Measurements from ENCODE around the gene ASIP. TPM values are rescaled to one million over a fixed set of nuclear protein-coding genes. Genes with fewer than 3 reads are reported as not detected.

Gene ASIP
- total and polyA plus RNA-seq, 2 of the 13 experiments (the other 11 are each of a cell fraction or from before 2014, with no cell fraction given), result not detected

DNA sequence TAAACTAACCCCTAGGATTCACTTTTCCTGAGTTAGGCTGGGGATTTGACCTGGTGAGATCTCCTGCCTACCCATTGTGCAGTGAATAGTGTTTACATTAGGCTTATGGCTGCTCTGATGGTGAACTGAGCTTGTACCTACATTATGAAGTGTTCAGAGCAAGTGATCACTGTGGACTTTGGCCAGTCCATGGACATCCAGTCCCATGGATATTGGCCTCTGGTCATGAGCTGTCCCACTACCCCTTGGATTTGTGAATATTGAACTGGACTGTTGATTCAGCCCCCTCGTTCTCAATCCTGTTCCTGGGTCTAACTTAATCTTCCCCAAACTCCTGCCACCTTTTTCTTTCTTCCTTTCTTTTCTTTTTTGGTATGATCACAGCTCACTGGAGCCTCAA is 13.8 kb downstream of the ASIP start (continued):
- TF ChIP-seq MED13 (CRISPR knock-in tag; IDR thresholded peaks at IDR 0.05) (no peak), JUN (CRISPR knock-in tag; IDR thresholded peaks at IDR 0.05) (no peak), MAFG (CRISPR knock-in tag; IDR thresholded peaks at IDR 0.05) (no peak), ELF4 (CRISPR knock-in tag; IDR thresholded peaks at IDR 0.05; ENCODE audit: borderline replicate concordance) (no peak), ZNF510 (CRISPR knock-in tag; IDR thresholded peaks at IDR 0.05; ENCODE audit: low read depth) (no peak), SATB2 (CRISPR knock-in tag; IDR thresholded peaks at IDR 0.05) (no peak), MAF1 (CRISPR knock-in tag; IDR thresholded peaks at IDR 0.05; ENCODE audit: borderline replicate concordance) (no peak), RCOR2 (CRISPR knock-in tag; IDR thresholded peaks at IDR 0.05) (no peak), ZNF430 (CRISPR knock-in tag; IDR thresholded peaks at IDR 0.05) (no peak; the same call in 1 of the 2 replicates), ZBTB1 (CRISPR knock-in tag; IDR thresholded peaks at IDR 0.05; ENCODE audit: borderline replicate concordance) (no peak), GTF2F1 (IDR thresholded peaks at IDR 0.05; ENCODE audit: low read length) (no peak), ZNF7 (CRISPR knock-in tag; IDR thresholded peaks at IDR 0.05) (no peak), THAP11 (CRISPR knock-in tag; IDR thresholded peaks at IDR 0.05) (no peak; the same call in 1 of the 2 replicates), KLF12 (CRISPR knock-in tag; IDR thresholded peaks at IDR 0.05; ENCODE audit: borderline replicate concordance) (no peak), ZNF20 (CRISPR knock-in tag; IDR thresholded peaks at IDR 0.05) (no peak), ZNF496 (CRISPR knock-in tag; IDR thresholded peaks at IDR 0.05; ENCODE audit: insufficient replicate concordance) (no peak)
- TF ChIP-seq, protein P1, sequence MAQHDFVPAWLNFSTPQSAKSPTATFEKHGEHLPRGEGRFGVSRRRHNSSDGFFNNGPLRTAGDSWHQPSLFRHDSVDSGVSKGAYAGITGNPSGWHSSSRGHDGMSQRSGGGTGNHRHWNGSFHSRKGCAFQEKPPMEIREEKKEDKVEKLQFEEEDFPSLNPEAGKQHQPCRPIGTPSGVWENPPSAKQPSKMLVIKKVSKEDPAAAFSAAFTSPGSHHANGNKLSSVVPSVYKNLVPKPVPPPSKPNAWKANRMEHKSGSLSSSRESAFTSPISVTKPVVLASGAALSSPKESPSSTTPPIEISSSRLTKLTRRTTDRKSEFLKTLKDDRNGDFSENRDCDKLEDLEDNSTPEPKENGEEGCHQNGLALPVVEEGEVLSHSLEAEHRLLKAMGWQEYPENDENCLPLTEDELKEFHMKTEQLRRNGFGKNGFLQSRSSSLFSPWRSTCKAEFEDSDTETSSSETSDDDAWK (CRISPR knock-in tag; IDR thresholded peaks at IDR 0.05), result no peak
- TF ChIP-seq, protein P2, sequence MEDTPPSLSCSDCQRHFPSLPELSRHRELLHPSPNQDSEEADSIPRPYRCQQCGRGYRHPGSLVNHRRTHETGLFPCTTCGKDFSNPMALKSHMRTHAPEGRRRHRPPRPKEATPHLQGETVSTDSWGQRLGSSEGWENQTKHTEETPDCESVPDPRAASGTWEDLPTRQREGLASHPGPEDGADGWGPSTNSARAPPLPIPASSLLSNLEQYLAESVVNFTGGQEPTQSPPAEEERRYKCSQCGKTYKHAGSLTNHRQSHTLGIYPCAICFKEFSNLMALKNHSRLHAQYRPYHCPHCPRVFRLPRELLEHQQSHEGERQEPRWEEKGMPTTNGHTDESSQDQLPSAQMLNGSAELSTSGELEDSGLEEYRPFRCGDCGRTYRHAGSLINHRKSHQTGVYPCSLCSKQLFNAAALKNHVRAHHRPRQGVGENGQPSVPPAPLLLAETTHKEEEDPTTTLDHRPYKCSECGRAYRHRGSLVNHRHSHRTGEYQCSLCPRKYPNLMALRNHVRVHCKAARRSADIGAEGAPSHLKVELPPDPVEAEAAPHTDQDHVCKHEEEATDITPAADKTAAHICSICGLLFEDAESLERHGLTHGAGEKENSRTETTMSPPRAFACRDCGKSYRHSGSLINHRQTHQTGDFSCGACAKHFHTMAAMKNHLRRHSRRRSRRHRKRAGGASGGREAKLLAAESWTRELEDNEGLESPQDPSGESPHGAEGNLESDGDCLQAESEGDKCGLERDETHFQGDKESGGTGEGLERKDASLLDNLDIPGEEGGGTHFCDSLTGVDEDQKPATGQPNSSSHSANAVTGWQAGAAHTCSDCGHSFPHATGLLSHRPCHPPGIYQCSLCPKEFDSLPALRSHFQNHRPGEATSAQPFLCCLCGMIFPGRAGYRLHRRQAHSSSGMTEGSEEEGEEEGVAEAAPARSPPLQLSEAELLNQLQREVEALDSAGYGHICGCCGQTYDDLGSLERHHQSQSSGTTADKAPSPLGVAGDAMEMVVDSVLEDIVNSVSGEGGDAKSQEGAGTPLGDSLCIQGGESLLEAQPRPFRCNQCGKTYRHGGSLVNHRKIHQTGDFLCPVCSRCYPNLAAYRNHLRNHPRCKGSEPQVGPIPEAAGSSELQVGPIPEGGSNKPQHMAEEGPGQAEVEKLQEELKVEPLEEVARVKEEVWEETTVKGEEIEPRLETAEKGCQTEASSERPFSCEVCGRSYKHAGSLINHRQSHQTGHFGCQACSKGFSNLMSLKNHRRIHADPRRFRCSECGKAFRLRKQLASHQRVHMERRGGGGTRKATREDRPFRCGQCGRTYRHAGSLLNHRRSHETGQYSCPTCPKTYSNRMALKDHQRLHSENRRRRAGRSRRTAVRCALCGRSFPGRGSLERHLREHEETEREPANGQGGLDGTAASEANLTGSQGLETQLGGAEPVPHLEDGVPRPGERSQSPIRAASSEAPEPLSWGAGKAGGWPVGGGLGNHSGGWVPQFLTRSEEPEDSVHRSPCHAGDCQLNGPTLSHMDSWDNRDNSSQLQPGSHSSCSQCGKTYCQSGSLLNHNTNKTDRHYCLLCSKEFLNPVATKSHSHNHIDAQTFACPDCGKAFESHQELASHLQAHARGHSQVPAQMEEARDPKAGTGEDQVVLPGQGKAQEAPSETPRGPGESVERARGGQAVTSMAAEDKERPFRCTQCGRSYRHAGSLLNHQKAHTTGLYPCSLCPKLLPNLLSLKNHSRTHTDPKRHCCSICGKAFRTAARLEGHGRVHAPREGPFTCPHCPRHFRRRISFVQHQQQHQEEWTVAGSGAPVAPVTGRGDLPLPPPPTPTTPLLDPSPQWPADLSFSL (CRISPR knock-in tag; IDR thresholded peaks at IDR 0.05), result no peak
- TF ChIP-seq, protein P3, sequence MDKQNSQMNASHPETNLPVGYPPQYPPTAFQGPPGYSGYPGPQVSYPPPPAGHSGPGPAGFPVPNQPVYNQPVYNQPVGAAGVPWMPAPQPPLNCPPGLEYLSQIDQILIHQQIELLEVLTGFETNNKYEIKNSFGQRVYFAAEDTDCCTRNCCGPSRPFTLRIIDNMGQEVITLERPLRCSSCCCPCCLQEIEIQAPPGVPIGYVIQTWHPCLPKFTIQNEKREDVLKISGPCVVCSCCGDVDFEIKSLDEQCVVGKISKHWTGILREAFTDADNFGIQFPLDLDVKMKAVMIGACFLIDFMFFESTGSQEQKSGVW (CRISPR knock-in tag; IDR thresholded peaks at IDR 0.05; ENCODE audit: borderline replicate concordance), result no peak
- TF ChIP-seq, protein P4, sequence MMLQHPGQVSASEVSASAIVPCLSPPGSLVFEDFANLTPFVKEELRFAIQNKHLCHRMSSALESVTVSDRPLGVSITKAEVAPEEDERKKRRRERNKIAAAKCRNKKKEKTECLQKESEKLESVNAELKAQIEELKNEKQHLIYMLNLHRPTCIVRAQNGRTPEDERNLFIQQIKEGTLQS (CRISPR knock-in tag; IDR thresholded peaks at IDR 0.05), result no peak
- TF ChIP-seq, protein P5, sequence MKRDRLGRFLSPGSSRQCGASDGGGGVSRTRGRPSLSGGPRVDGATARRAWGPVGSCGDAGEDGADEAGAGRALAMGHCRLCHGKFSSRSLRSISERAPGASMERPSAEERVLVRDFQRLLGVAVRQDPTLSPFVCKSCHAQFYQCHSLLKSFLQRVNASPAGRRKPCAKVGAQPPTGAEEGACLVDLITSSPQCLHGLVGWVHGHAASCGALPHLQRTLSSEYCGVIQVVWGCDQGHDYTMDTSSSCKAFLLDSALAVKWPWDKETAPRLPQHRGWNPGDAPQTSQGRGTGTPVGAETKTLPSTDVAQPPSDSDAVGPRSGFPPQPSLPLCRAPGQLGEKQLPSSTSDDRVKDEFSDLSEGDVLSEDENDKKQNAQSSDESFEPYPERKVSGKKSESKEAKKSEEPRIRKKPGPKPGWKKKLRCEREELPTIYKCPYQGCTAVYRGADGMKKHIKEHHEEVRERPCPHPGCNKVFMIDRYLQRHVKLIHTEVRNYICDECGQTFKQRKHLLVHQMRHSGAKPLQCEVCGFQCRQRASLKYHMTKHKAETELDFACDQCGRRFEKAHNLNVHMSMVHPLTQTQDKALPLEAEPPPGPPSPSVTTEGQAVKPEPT (CRISPR knock-in tag; IDR thresholded peaks at IDR 0.05; ENCODE audit: low read depth), result no peak

Data from HepG2 (cell line).